Stimulated activated CD4-positive, alpha-beta T cell treated with anti-CD3 and anti-CD28 coated beads, Interleukin-4, amount 100 ng/mL, for 1 hour (primary cell): Measurements from ENCODE around the gene C1QTNF9B.

Experiments
- DNase-seq: peaks from one replicate; pipeline ENCODE4 v3.0.0-alpha.2; 2020

The C1QTNF9B gene

DNA sequence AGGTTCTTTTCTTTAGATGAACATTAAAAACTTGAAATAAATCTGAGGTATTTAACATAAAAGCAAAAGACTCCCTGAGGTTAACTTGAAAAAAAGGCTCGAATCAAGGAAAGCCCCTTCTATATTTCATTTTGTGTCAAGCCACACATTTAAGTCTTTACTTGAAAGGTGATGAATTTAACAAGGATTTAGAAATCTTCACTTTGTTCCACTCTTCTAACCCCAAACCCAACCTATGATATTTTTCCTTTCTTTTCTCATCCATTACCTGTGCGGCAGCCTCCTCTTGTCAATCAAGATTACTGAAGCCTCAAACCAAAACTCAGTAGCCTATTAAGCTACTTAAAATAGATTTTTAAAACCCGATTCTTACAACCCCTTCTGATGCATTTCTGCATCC, 41.9 kb downstream of the C1QTNF9B start:
- no peak for DNase-seq

- no peak for DNase-seq
Measured at GRCh38 chr13:23852351-23852750, 45.0 kb downstream of the C1QTNF9B start.

- no peak for DNase-seq
Measured at GRCh38 chr13:23851106-23851505, 46.2 kb downstream of the C1QTNF9B start.

DNA sequence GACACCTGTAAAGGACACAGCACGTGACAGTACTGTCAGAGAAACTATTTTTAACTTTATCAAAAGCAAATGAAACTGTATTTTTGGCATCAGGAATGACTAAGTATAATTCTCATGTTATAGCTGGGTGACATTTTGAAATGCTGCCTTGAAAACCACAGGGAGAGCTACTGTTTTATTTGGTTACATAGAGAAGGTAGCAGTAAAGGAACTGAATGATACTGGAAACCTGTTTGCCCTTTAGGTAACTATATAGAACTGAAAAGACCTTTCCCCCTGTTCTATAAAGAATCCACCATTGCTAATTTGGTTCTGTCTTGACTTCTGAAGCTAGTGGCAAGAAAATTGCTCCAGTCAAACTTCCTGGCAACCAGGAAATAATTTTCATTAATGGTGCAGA, 47.2 kb downstream of the C1QTNF9B start:
- DNase-seq = no peak

GRCh38 chr13:23849670-23850069, 47.6 kb downstream of the C1QTNF9B start:
- DNase-seq = no peak

GRCh38 chr13:23848646-23849141, 48.6 kb downstream of the C1QTNF9B start:
- no peak for DNase-seq

DNA sequence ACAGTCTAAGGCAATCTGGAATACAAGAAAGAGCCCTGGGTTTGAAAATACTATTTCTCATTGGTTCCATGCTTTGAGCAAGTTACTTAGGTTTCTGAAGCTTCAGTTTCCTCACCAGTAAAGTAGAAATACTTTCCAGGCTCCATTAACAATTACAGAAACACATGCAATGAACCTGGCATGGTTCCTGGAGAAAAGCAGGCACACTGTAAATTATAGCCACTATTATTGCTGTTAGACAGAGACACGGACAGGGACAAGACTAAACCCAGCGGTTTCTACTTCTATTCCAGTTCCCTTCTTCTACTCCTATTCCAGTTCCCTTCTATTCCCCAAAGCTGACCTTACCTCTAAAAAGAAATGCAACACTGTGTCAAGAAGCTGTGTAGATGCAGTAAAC, 49.3 kb downstream of the C1QTNF9B start:
- DNase-seq = no peak

GRCh38 chr13:23847497-23847896, 49.8 kb downstream of the C1QTNF9B start:
- no peak for DNase-seq

GRCh38 chr13:23845105-23845725, 52.1 kb downstream of the C1QTNF9B start:
- DNase-seq = no peak

DNA sequence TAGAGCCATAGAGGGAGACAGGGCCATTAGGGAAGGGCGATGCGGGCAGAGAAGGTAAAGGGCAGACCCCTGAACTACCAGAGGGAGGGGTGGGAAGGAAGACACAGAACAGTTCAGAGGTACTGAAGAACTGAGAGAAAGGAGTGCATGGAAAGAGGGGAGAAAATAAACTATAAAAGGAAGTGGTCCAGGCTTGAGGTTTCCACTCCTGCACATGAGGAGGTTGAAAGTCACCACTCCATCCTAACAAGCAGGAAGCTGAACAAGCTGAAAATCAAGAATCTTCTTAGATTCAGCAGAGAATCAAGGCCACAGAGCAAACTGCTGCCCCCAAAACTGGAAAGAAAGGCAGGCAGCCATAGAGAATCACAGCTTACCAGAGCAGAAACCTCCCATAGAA, 53.2 kb downstream of the C1QTNF9B start:
- DNase-seq = no peak

DNA sequence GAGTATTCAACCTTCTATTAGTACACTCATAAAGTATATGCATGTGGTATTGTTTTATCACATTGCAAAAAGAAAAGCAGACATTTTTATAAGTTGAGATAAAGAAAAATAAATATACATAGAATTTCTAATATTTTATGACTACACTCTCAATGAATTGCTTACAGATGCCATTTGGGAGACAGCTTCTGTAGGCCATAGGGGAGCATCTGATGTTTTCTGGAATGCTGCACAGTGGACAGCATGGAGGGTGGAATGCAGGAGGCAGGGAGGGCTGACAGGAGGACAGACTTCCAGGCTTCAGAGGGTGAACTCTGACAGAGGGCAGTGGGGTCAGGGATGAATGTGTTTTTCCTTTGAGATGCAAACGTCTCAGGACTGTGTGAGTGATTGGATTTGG, 53.9 kb downstream of the C1QTNF9B start:
- DNase-seq = no peak

DNA sequence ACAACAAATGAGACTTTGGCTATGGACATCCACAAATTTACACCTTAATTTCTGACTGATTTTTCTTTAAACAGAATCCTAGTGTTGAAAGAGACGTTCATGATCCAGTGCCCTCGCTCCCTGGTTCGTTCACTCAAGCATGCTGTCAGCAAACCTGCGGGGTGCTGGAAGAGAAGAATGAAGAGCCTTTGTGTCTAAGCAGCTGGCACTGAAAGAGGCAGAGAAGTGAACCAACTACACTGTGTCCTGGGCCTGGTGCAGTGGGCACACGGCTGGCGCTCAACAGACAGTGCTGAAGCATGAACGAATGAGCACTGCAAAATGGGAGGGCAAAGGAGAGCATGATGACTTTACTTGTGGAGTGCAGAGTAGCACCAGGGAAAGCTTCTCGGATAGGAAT, 54.9 kb downstream of the C1QTNF9B start:
- no peak for DNase-seq
